Activated naive CD4-positive, alpha-beta T cell treated with anti-CD3 and anti-CD28 coated beads, Interleukin-2, amount 50 U/mL, for 72 hours (primary cell): ENCODE measurements around the gene ARHGEF10L. TPM values are rescaled to one million over a fixed set of nuclear protein-coding genes. Genes with fewer than 3 reads are reported as not detected.

Source experiments
- ATAC-seq, 2 donors: fragments of 150-1000 bp; cut with Tn5 transposase; 2 replicates each; pipeline ENCODE4 v1.10.0; 2021; ENCODE audit warnings: mild to moderate bottlenecking in 2 of 2, moderate library complexity in 2 of 2
- DNase-seq, 2 donors: peaks; one replicate each; pipeline ENCODE4 v3.0.0; 2021 to 2022; ENCODE audit warnings: low spot score in 2 of 2
- H3K27ac Mint-ChIP-seq, 2 donors: one replicate each; pipeline ENCODE4 v1.8.0; 2022; ENCODE audit warnings: mild to moderate bottlenecking in 2 of 2, mixed read lengths in 2 of 2
- H3K36me3 Mint-ChIP-seq, 2 donors: one replicate each; pipeline ENCODE4 v1.8.0; 2022; ENCODE audit warnings: mixed read lengths in 2 of 2
- H3K9me3 Mint-ChIP-seq, 2 donors: one replicate each; pipeline ENCODE4 v1.8.0; 2022; ENCODE audit warnings: mixed read lengths in 2 of 2
- total RNA-seq, 2 donors: library from RNA; stranded (reverse); gene quantifications; one replicate each; pipeline ENCODE4 v1.2.3, GENCODE V29; 2022

Gene ARHGEF10L
- total RNA-seq, 2 donors from 2014 or later: not detected

GRCh38 chr1:17642943-17643342, 103.4 kb downstream of the ARHGEF10L start:
- Mint-ChIP-seq H3K36me3 (no peaks in the 10 kb centered on the region), H3K9me3 (no peaks in the 10 kb centered on the region), H3K27ac (no peak overlapping the region)
- ATAC-seq (no peak), DNase-seq (no peak)

GRCh38 chr1:17643861-17644703, 104.6 kb downstream of the ARHGEF10L start:
- no peak for ATAC-seq
- DNase-seq: no peak
- Mint-ChIP-seq H3K36me3 (no peaks in the 10 kb centered on the region), H3K9me3 (no peaks in the 10 kb centered on the region), H3K27ac (no peak overlapping the region)

- Mint-ChIP-seq H3K9me3 (no peaks in the 10 kb centered on the region), H3K36me3 (no peaks in the 10 kb centered on the region), H3K27ac (no peak overlapping the region)
- ATAC-seq (no peak), DNase-seq (no peak)
Observed at GRCh38 chr1:17645068-17645911, 105.8 kb downstream of the ARHGEF10L start.

GRCh38 chr1:17646444-17647280, 107.2 kb downstream of the ARHGEF10L start:
- ATAC-seq (no peak), DNase-seq (no peak)
- no peaks in the 10 kb centered on the region for H3K9me3 Mint-ChIP-seq
- no peak overlapping the region for H3K27ac Mint-ChIP-seq
- H3K36me3 Mint-ChIP-seq: no peaks in the 10 kb centered on the region

- Mint-ChIP-seq H3K9me3 (no peaks in the 10 kb centered on the region), H3K27ac (no peak overlapping the region), H3K36me3 (no peaks in the 10 kb centered on the region)
- DNase-seq (no peak), ATAC-seq (no peak)
Observed at GRCh38 chr1:17648457-17649145, 109.1 kb downstream of the ARHGEF10L start.

- no peaks in the 10 kb centered on the region for H3K9me3 Mint-ChIP-seq
- no peak for DNase-seq
- ATAC-seq: no peak
- H3K27ac Mint-ChIP-seq: no peak overlapping the region
- no peaks in the 10 kb centered on the region for H3K36me3 Mint-ChIP-seq
Observed at GRCh38 chr1:17649371-17650106, 110.0 kb downstream of the ARHGEF10L start.

- DNase-seq (no peak), ATAC-seq (no peak)
- Mint-ChIP-seq H3K36me3 (no peaks in the 10 kb centered on the region), H3K9me3 (no peaks in the 10 kb centered on the region), H3K27ac (no peak overlapping the region)
Observed at GRCh38 chr1:17653276-17653675, 113.8 kb downstream of the ARHGEF10L start.

- no peaks in the 10 kb centered on the region for H3K36me3 Mint-ChIP-seq
- ATAC-seq: no peak
- H3K9me3 Mint-ChIP-seq: no peaks in the 10 kb centered on the region
- H3K27ac Mint-ChIP-seq: no peak overlapping the region
- DNase-seq: peak in 1 of 2 donors; percentile 26
Observed at GRCh38 chr1:17653728-17654351, 114.3 kb downstream of the ARHGEF10L start.

GRCh38 chr1:17654519-17654918, 115.0 kb downstream of the ARHGEF10L start:
- no peaks in the 10 kb centered on the region for H3K9me3 Mint-ChIP-seq
- peak overlapping the region in 1 of 2 donors; percentile 18 for H3K27ac Mint-ChIP-seq
- H3K36me3 Mint-ChIP-seq: no peaks in the 10 kb centered on the region
- DNase-seq: no peak
- no peak for ATAC-seq

- H3K36me3 Mint-ChIP-seq: no peaks in the 10 kb centered on the region
- H3K27ac Mint-ChIP-seq: peak overlapping the region in 1 of 2 donors; percentile 18
- DNase-seq (no peak), ATAC-seq (no peak)
- H3K9me3 Mint-ChIP-seq: no peaks in the 10 kb centered on the region
Observed at GRCh38 chr1:17655169-17655568, 115.7 kb downstream of the ARHGEF10L start.

GRCh38 chr1:17655922-17656321, 116.4 kb downstream of the ARHGEF10L start:
- Mint-ChIP-seq H3K36me3 (no peaks in the 10 kb centered on the region), H3K27ac (no peak overlapping the region), H3K9me3 (no peaks in the 10 kb centered on the region)
- no peak for ATAC-seq
- no peak for DNase-seq

- no peak overlapping the region for H3K27ac Mint-ChIP-seq
- DNase-seq: no peak
- H3K9me3 Mint-ChIP-seq: no peaks in the 10 kb centered on the region
- ATAC-seq: no peak
- no peaks in the 10 kb centered on the region for H3K36me3 Mint-ChIP-seq
Observed at GRCh38 chr1:17657436-17657835, 117.9 kb downstream of the ARHGEF10L start.

- Mint-ChIP-seq H3K27ac (peak overlapping the region in 1 of 2 donors; percentile 32), H3K9me3 (no peaks in the 10 kb centered on the region), H3K36me3 (no peaks in the 10 kb centered on the region)
- ATAC-seq: no peak
- DNase-seq: no peak
Observed at GRCh38 chr1:17658837-17659236, 119.3 kb downstream of the ARHGEF10L start.

- H3K9me3 Mint-ChIP-seq: no peaks in the 10 kb centered on the region
- DNase-seq (peak; percentile 62 to 77), ATAC-seq (peak; percentile 53 to 57)
- no peaks in the 10 kb centered on the region for H3K36me3 Mint-ChIP-seq
- no peak overlapping the region for H3K27ac Mint-ChIP-seq
Observed at GRCh38 chr1:17661546-17662157, 122.2 kb downstream of the ARHGEF10L start.

- DNase-seq: no peak
- no peak for ATAC-seq
- H3K27ac Mint-ChIP-seq: no peak overlapping the region
- H3K9me3 Mint-ChIP-seq: no peaks in the 10 kb centered on the region
- H3K36me3 Mint-ChIP-seq: no peaks in the 10 kb centered on the region
Observed at GRCh38 chr1:17662296-17662695, 122.8 kb downstream of the ARHGEF10L start.
